HG03469 (cell line): ENCODE data around the gene DNAJA1.
"Not testable (repeated sequence)": the region's sequence is repeated elsewhere in the genome, so short reads cannot be mapped to it uniquely, and the experiment has no call there.

Source experiments
- ATAC-seq: cut with Tn5 transposase; IDR thresholded peaks from one replicate; pipeline ENCODE4 v1.9.1; 2021; ENCODE audit warnings: mild to moderate bottlenecking, moderate library complexity, moderate number of reproducible peaks; ENCODE audit not compliant: unreplicated experiment

The DNAJA1 gene

GRCh38 chr9:33080534-33080933 is 55.5 kb downstream of the DNAJA1 start:
- no peak for ATAC-seq

GRCh38 chr9:33081128-33081851 is 56.2 kb downstream of the DNAJA1 start:
- ATAC-seq, result no peak

GRCh38 chr9:33082128-33082527 is 57.1 kb downstream of the DNAJA1 start:
- no peak for ATAC-seq

- ATAC-seq, result no peak
Observed at GRCh38 chr9:33082538-33083326, 57.7 kb downstream of the DNAJA1 start.

- not testable (repeated sequence) for ATAC-seq
Observed at GRCh38 chr9:33085672-33086071, 60.6 kb downstream of the DNAJA1 start.
